Astrocyte (in vitro differentiated cells and primary cell): ENCODE results near the gene PTPN1. TPM values are rescaled to one million over a fixed set of nuclear protein-coding genes. Genes with fewer than 3 reads are reported as not detected.

Experiments used
- DNase-seq: peaks from one replicate; pipeline ENCODE4 v3.0.0-alpha.2; 2010; ENCODE audit warnings: low read depth
- FAIRE-seq: peaks from 2 replicates; lab custom pipeline; 2011; peaks lifted over from hg19 to GRCh38; lab: Jason Lieb, UNC
- H2AFZ ChIP-seq: 2 replicates; pipeline ENCODE4 v1.6.0; 2012; ENCODE audit warnings: low read depth, low read length, inconsistent platforms
- H3K27ac ChIP-seq: 2 replicates; pipeline ENCODE4 v1.5.1; 2011; ENCODE audit warnings: low read depth, low read length, inconsistent platforms
- H3K27me3 ChIP-seq: 2 replicates; pipeline ENCODE4 v1.6.0; 2011; ENCODE audit warnings: low read length, inconsistent platforms; ENCODE audit not compliant: insufficient read depth
- H3K36me3 ChIP-seq: 2 replicates; pipeline ENCODE4 v1.5.1; 2011; ENCODE audit warnings: low read length, inconsistent platforms; ENCODE audit not compliant: insufficient read depth
- H3K4me1 ChIP-seq: 2 replicates; pipeline ENCODE4 v1.5.1; 2011; ENCODE audit warnings: low read length, inconsistent platforms; ENCODE audit not compliant: insufficient read depth
- H3K4me2 ChIP-seq: 2 replicates; pipeline ENCODE4 v1.6.0; 2012; ENCODE audit warnings: low read length, inconsistent platforms
- H3K4me3 ChIP-seq: 2 replicates; pipeline ENCODE4 v1.5.1; 2011; ENCODE audit warnings: low read depth, mild to moderate bottlenecking, low read length, inconsistent platforms; ENCODE audit not compliant: insufficient read depth
- H3K79me2 ChIP-seq: 2 replicates; pipeline ENCODE4 v1.6.0; 2012; ENCODE audit warnings: mild to moderate bottlenecking, low read length, inconsistent platforms; ENCODE audit not compliant: insufficient read depth
- H3K9ac ChIP-seq: 2 replicates; pipeline ENCODE4 v1.6.0; 2012; ENCODE audit warnings: mild to moderate bottlenecking, low read length, inconsistent platforms
- H3K9me3 ChIP-seq: 2 replicates; pipeline ENCODE4 v1.5.1; 2012; ENCODE audit warnings: low read depth, mild to moderate bottlenecking, low read length, inconsistent platforms; ENCODE audit not compliant: insufficient read depth
- H4K20me1 ChIP-seq: 2 replicates; pipeline ENCODE4 v1.6.0; 2012; ENCODE audit warnings: low read length, inconsistent platforms; ENCODE audit not compliant: insufficient read depth
- H3K27ac Mint-ChIP-seq: one replicate; pipeline ENCODE4 v1.8.0; 2021; ENCODE audit warnings: mild to moderate bottlenecking, mixed read lengths; ENCODE audit not compliant: unreplicated experiment
- H3K27me3 Mint-ChIP-seq: one replicate; pipeline ENCODE4 v1.8.0; 2021; ENCODE audit warnings: low read depth, mixed read lengths; ENCODE audit not compliant: unreplicated experiment
- H3K36me3 Mint-ChIP-seq: one replicate; pipeline ENCODE4 v1.8.0; 2021; ENCODE audit warnings: low read depth, mixed read lengths; ENCODE audit not compliant: unreplicated experiment
- H3K4me1 Mint-ChIP-seq: one replicate; pipeline ENCODE4 v1.8.0; 2021; ENCODE audit warnings: low read depth, mixed read lengths; ENCODE audit not compliant: unreplicated experiment
- H3K4me3 Mint-ChIP-seq: one replicate; pipeline ENCODE4 v1.8.0; 2021; ENCODE audit warnings: mild to moderate bottlenecking, moderate library complexity, mixed read lengths; ENCODE audit not compliant: unreplicated experiment
- H3K9me3 Mint-ChIP-seq: one replicate; pipeline ENCODE4 v1.8.0; 2021; ENCODE audit warnings: mild to moderate bottlenecking, mixed read lengths; ENCODE audit not compliant: unreplicated experiment
- EZH2 ChIP-seq: IDR thresholded peaks from 2 replicates; pipeline ENCODE4 v1.6.1; 2012; ENCODE audit warnings: mild to moderate bottlenecking, low read length, inconsistent platforms; ENCODE audit not compliant: insufficient read depth
- total RNA-seq: library from RNA; stranded (reverse); gene quantifications from 2 replicates; pipeline ENCODE4 v1.2.1, GENCODE V29; 2021
- TF ChIP-seq, protein P1 (sequence below): IDR thresholded peaks from 2 replicates; pipeline ENCODE4 v1.5.1; 2011; ENCODE audit warnings: low read depth, mild to moderate bottlenecking, inconsistent platforms, low read length, moderate library complexity; ENCODE audit not compliant: insufficient read depth

Gene PTPN1
- total RNA-seq, 1 donor from 2014 or later: 64.9 TPM

DNA sequence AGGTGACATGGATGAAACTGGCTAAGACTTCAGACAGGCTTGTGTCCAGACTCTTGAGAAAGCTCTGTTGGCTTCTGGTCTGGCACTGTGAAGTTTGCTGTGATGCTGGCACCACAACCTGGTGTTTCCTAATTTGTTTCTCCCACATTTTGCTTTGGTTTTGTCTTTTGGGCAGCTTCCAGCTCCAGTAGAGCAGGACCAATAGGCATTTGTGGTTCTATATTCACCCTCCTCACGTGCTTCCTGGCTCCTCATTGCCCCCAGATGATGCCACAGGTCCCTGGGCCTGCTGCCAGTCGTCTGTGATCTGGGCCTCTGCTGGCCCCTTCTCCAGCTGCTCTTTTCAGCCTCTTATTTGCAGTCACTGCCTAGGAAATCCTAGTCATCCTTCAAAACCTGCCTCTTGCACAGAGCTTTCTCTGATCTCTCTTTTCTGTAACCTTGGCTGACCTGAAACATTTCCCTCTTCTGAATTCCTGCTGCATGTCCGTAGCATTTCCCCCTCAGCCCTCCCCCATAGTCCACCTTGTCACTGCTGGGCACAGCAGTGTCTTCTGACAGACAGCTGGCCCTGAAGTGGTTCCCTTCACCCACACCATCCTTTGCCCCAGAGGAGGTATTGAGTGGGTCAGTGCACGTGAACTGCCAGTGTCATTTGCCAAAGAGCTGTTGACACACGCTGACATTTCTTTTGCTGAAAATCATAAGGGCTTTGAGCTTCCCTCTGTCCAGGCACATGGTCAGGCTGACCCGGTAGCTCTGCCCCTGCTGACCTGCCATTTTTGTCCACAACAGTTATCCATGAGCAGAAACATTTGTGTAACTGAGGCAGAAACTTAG lies 63.0 kb downstream of the PTPN1 start:
- Histone ChIP-seq H3K79me2 (peaks cover 59% of the 10 kb centered on the region), H3K9me3 (no peaks in the 10 kb centered on the region), H3K36me3 (peaks cover 36% of the 10 kb centered on the region), H4K20me1 (peaks cover 67% of the 10 kb centered on the region), H2AFZ (no peak overlapping the region), H3K4me3 (no peak overlapping the region), H3K4me1 (peaks cover 35% of the 10 kb centered on the region), H3K4me2 (peak overlapping the region; percentile 38), H3K27ac (peak overlapping the region; percentile 23), H3K9ac (peak overlapping the region; percentile 12), H3K27me3 (no peaks in the 10 kb centered on the region)
- no peak for FAIRE-seq
- H3K9me3 Mint-ChIP-seq: no peaks in the 10 kb centered on the region
- peak; percentile 59 for DNase-seq
- H3K27ac Mint-ChIP-seq: peak overlapping the region; percentile 66
- TF ChIP-seq, protein P1, sequence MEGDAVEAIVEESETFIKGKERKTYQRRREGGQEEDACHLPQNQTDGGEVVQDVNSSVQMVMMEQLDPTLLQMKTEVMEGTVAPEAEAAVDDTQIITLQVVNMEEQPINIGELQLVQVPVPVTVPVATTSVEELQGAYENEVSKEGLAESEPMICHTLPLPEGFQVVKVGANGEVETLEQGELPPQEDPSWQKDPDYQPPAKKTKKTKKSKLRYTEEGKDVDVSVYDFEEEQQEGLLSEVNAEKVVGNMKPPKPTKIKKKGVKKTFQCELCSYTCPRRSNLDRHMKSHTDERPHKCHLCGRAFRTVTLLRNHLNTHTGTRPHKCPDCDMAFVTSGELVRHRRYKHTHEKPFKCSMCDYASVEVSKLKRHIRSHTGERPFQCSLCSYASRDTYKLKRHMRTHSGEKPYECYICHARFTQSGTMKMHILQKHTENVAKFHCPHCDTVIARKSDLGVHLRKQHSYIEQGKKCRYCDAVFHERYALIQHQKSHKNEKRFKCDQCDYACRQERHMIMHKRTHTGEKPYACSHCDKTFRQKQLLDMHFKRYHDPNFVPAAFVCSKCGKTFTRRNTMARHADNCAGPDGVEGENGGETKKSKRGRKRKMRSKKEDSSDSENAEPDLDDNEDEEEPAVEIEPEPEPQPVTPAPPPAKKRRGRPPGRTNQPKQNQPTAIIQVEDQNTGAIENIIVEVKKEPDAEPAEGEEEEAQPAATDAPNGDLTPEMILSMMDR: no peak
- TF ChIP-seq EZH2: no peak
- H3K4me1 Mint-ChIP-seq: peaks cover 39% of the 10 kb centered on the region
- peaks cover 25% of the 10 kb centered on the region for H3K36me3 Mint-ChIP-seq
- H3K27me3 Mint-ChIP-seq: no peaks in the 10 kb centered on the region
- H3K4me3 Mint-ChIP-seq: no peak overlapping the region

DNA sequence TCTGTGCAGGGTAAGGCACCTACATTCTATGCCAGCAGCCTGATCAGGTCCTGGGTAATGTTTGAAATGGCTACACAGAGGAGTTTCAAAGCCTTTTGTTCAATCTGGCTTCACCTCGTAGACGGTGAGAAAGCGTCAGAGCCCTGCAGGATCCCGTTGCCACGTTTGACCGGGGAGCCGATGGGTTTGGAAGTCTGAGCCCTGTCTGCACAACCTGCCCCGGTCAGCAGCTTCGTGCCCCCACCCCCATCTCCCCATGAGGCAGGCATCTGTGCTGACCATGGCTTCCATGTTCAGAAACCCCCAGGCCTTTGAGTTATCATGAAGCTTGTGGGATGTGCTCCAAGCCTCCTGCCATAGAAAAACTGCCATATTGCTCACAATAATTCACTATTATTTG lies 63.9 kb downstream of the PTPN1 start:
- Histone ChIP-seq H3K4me1 (peaks cover 35% of the 10 kb centered on the region), H2AFZ (no peak overlapping the region), H3K4me2 (no peak overlapping the region), H3K79me2 (peaks cover 54% of the 10 kb centered on the region), H3K9me3 (no peaks in the 10 kb centered on the region), H3K27ac (no peak overlapping the region), H4K20me1 (peaks cover 70% of the 10 kb centered on the region), H3K27me3 (no peaks in the 10 kb centered on the region), H3K4me3 (no peak overlapping the region), H3K9ac (no peak overlapping the region), H3K36me3 (peaks cover 39% of the 10 kb centered on the region)
- H3K36me3 Mint-ChIP-seq: peaks cover 18% of the 10 kb centered on the region
- no peak for TF ChIP-seq EZH2
- TF ChIP-seq, protein P1: no peak
- DNase-seq (no peak), FAIRE-seq (no peak)
- H3K27ac Mint-ChIP-seq: no peak overlapping the region
- no peak overlapping the region for H3K4me3 Mint-ChIP-seq
- no peaks in the 10 kb centered on the region for H3K27me3 Mint-ChIP-seq
- H3K9me3 Mint-ChIP-seq: no peaks in the 10 kb centered on the region
- peaks cover 38% of the 10 kb centered on the region for H3K4me1 Mint-ChIP-seq

DNA sequence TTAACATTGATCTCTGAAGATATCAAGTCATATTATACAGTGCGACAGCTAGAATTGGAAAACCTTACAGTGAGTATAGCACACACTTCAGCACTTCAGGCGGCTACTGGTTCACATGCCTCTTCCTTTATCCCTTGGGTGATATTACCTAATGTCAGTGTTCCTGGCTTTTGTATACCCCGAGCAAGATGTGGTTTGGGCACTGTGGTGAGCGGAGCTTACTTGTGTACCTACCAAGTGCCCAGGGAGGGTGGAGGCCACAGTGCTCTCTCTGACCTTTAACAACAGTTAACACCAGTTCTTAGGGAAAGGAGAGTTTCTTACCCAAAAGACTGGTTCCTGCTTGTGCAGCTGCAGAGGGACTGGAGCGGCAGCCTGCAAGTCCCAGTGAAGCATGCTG lies 64.4 kb downstream of the PTPN1 start:
- H3K4me1 ChIP-seq: peaks cover 35% of the 10 kb centered on the region
- no peaks in the 10 kb centered on the region for H3K27me3 Mint-ChIP-seq
- peaks cover 17% of the 10 kb centered on the region for H3K36me3 Mint-ChIP-seq
- H3K27ac Mint-ChIP-seq: no peak overlapping the region
- no peak overlapping the region for H3K4me3 Mint-ChIP-seq
- H3K4me3 ChIP-seq: no peak overlapping the region
- H3K4me2 ChIP-seq: no peak overlapping the region
- no peak overlapping the region for H3K9ac ChIP-seq
- H3K4me1 Mint-ChIP-seq: peaks cover 35% of the 10 kb centered on the region
- H3K36me3 ChIP-seq: peaks cover 40% of the 10 kb centered on the region
- H3K9me3 ChIP-seq: no peaks in the 10 kb centered on the region
- no peaks in the 10 kb centered on the region for H3K27me3 ChIP-seq
- no peaks in the 10 kb centered on the region for H3K9me3 Mint-ChIP-seq
- DNase-seq (no peak), FAIRE-seq (no peak)
- no peak for TF ChIP-seq EZH2
- TF ChIP-seq, protein P1: no peak
- no peak overlapping the region for H3K27ac ChIP-seq
- no peak overlapping the region for H2AFZ ChIP-seq
- H4K20me1 ChIP-seq: peaks cover 74% of the 10 kb centered on the region
- peaks cover 49% of the 10 kb centered on the region for H3K79me2 ChIP-seq
